Activated CD4-positive, alpha-beta memory T cell treated with anti-CD3 and anti-CD28 coated beads for 36 hours (primary cell): ENCODE results near the gene CAMK1. TPM values are rescaled to one million over a fixed set of nuclear protein-coding genes. Genes with fewer than 3 reads are reported as not detected.
"Not testable (repeated sequence)": the region's sequence is repeated elsewhere in the genome, so short reads cannot be mapped to it uniquely, and the experiment has no call there.

Experiments used
- CTCF ChIA-PET: fragments of 350-600 bp; sonication (Branson Sonifier 250); formaldehyde crosslinking; loops from one replicate; lab custom pipeline; 2021; ENCODE audit warnings: antibody characterized with exemption, inconsistent platforms; lab: Charles Lee
- POLR2A ChIA-PET: fragments of 350-600 bp; sonication (Branson Sonifier 250); formaldehyde crosslinking; loops from one replicate; lab custom pipeline; 2021; ENCODE audit warnings: antibody characterized with exemption; lab: Charles Lee
- DNase-seq: peaks from one replicate; pipeline ENCODE4 v3.0.0-alpha.2; 2020
- H3K27ac Mint-ChIP-seq: one replicate; pipeline ENCODE4 v1.8.0; 2021; ENCODE audit warnings: mixed read lengths
- H3K27me3 Mint-ChIP-seq: one replicate; pipeline ENCODE4 v1.8.0; 2021; ENCODE audit warnings: mixed read lengths
- H3K36me3 Mint-ChIP-seq: one replicate; pipeline ENCODE4 v1.8.0; 2021; ENCODE audit warnings: mixed read lengths
- H3K4me1 Mint-ChIP-seq: one replicate; pipeline ENCODE4 v1.8.0; 2021; ENCODE audit warnings: low read depth, mixed read lengths
- H3K4me3 Mint-ChIP-seq: one replicate; pipeline ENCODE4 v1.8.0; 2021; ENCODE audit warnings: mild to moderate bottlenecking, mixed read lengths
- H3K9me3 Mint-ChIP-seq: one replicate; pipeline ENCODE4 v1.8.0; 2021; ENCODE audit warnings: mixed read lengths
- intact Hi-C: fragments of 100-400 bp; cut with micrococcal nuclease; formaldehyde crosslinking; loops from one replicate; pipeline ENCODE4 v1.15.1; 2023
- total RNA-seq, 2 experiments: library from RNA; stranded (reverse); gene quantifications; one replicate each; pipeline ENCODE4 v1.2.3, GENCODE V29; 2021

CAMK1 gene
- total RNA-seq, 2 experiments from 2014 or later: 48.2 to 51.9 TPM

DNA sequence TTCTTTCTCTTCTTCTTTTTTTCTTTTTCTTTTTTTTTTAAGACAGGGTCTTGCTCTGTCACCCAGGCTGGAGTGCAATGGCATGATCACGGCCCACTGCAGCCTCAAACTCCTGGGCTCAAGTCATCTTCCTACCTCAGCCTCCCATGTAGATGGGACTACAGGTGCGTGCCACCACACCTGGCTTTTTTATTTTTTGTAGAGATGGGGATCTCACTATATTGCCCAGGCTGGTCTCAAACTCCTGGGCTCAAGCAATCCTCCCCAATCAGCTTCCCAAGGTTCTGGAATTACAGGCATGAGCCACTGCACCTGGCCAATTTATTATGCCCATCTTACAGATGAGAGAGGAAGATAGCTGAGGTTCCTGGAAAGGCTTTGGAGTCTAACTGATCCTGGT, 1.3 kb upstream of the CAMK1 start:
- H3K27ac Mint-ChIP-seq, H3K36me3 Mint-ChIP-seq, H3K9me3 Mint-ChIP-seq, CTCF ChIA-PET, intact Hi-C loops, H3K27me3 Mint-ChIP-seq, DNase-seq: not testable (repeated sequence)
- H3K4me3 Mint-ChIP-seq: peak overlapping the region; percentile 26
- peaks cover 33% of the 10 kb centered on the region for H3K4me1 Mint-ChIP-seq
- POLR2A ChIA-PET: interaction anchor here (1.3 to 1.5 kb wide), 2 partner anchors 9 to 22 kb away, joined by 3 to 7 read pairs; partner anchors contain the start of gene OGG1

DNA sequence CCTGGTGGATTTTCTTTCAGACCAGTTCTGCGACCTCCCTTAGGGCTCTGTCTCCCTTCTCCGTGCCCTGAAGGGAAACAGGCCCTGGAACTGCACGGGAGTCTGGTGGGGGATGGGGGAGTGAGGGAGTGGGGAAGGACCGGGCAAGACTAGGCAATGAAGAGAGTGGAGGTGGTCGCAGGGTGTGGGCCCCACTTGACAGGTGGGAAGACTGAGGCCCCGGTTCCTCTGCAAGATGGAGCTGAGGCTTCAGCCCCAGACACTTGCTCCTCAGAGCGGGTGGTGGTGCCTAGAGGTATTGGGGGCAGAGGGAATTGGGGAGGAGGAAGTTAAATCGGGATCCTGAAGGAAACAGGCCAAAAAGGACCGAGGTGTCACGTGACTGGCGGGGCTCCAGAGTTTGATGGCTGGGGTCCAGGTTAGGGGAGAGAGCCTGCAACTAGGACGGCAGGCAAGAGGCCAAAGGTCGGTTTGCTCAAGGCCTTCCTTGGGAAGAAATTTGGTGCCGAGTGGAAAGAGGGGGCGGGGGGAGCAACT, 597 bp upstream of the CAMK1 start:
- no peak for DNase-seq
- peak overlapping the region; percentile 56 for H3K27ac Mint-ChIP-seq
- intact Hi-C loops: loop anchor here (1.0 kb wide), 1 partner anchor 8 kb away; no protein-coding TSS in a partner anchor
- no peaks in the 10 kb centered on the region for H3K9me3 Mint-ChIP-seq
- peaks cover 3% of the 10 kb centered on the region for H3K36me3 Mint-ChIP-seq
- ChIA-PET CTCF (interaction anchor here (0.7 kb wide), 1 partner anchor 39 kb away, joined by 4 read pairs; the partner anchor contains the start of gene BRPF1), POLR2A (interaction anchor here (0.9 to 2.0 kb wide), 8 partner anchors 8 to 550 kb away, joined by 3 to 11 read pairs (median 4); partner anchors contain the start of genes ARPC4, JAGN1, OGG1 and SEC13)
- peaks cover 32% of the 10 kb centered on the region for H3K4me1 Mint-ChIP-seq
- H3K4me3 Mint-ChIP-seq: peak overlapping the region; percentile 76
- H3K27me3 Mint-ChIP-seq: no peaks in the 10 kb centered on the region

DNA sequence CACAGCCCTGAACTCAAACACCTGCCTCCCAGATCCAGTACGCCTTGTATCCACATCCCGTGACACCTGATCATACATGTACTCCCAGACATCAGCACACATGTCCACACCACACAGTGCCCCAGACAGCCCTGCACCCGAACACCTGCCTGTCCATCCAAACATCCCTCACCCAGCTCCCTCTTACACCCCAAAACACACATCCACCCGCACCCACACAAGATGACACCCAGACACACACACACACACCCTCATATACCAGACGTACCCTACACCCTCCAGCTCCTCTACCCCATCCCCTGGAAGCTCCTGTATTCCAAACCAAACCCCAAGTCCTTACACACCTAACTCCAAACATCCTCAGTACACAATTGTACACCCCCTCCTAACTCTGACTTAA, 735 bp downstream of the CAMK1 start:
- ChIA-PET POLR2A (interaction anchor here (1.3 to 2.0 kb wide), 5 partner anchors 9 to 164 kb away, joined by 3 to 7 read pairs (median 4); partner anchors contain the start of gene OGG1), CTCF (interaction anchor here (0.5 kb wide), 1 partner anchor 70 kb away, joined by 3 read pairs; no protein-coding TSS in a partner anchor)
- Mint-ChIP-seq H3K9me3 (no peaks in the 10 kb centered on the region), H3K27ac (peak overlapping the region; percentile 12), H3K36me3 (peaks cover 7% of the 10 kb centered on the region), H3K27me3 (no peaks in the 10 kb centered on the region), H3K4me1 (peaks cover 33% of the 10 kb centered on the region), H3K4me3 (peak overlapping the region; percentile 80)
- intact Hi-C loops: loop anchor here (1.0 kb wide), 1 partner anchor 20 kb away; the partner anchor contains the start of gene OGG1
- no peak for DNase-seq

DNA sequence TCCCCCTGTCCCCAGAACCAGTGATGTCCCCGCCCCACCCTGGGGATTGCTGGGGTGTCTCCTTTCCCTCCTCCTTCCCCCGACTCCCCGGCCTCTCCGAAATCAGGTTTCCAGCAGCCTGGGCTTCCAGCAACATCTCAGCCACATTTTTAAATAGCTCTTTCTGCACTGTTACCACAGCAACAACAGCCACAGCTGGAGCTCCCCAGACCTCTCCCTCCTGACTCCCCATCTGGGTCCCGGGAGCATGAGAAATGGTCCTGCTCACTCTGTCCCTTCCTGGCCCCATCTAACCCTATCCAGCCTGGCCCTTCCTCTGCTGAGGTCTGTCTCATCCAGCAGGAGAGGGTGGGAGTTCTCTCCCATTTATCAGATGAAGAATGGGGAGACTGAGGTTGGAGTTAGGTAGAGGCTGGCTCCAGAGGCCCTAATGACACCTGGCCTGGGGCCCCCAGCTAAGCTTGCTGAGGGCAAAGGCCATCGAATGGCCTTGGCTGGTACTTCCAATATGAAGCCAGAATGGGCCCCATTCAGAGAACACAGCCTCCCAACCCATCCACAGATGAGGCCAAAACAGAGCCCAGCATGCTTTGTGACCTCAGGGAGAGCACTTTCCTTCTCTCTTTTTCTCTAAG, 1.5 kb downstream of the CAMK1 start:
- no peak for DNase-seq
- POLR2A ChIA-PET: interaction anchor here (0.9 to 2.0 kb wide), 6 partner anchors 10 to 164 kb away, joined by 3 to 7 read pairs (median 4); partner anchors contain the start of genes ARPC4, OGG1 and TADA3
- Mint-ChIP-seq H3K9me3 (no peaks in the 10 kb centered on the region), H3K27ac (no peak overlapping the region), H3K4me3 (peak overlapping the region; percentile 80), H3K27me3 (no peaks in the 10 kb centered on the region), H3K4me1 (peaks cover 33% of the 10 kb centered on the region), H3K36me3 (peaks cover 7% of the 10 kb centered on the region)
- CTCF ChIA-PET: no interaction called here
- intact Hi-C loops: no loop called here

DNA sequence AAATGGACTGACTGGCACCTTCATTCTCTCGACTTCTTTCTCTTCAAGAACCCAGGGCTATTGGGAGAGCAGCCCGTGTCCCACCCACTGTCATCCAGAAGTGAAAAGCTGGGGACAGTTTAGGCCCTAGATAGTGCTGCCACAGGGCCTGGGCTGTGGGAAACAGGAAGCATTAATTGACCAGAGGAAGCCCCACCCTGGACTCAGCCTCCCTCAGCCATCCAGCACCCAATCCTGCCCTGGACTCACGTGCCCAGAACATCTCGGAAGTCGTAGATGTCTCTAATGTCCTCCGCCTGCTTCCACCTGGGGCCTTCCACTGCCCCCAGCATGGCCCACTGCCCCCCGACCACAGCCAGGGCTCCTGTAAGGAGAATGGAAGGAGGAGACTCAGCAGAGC, 2.3 kb downstream of the CAMK1 start:
- no peak overlapping the region for H3K27ac Mint-ChIP-seq
- DNase-seq: no peak
- H3K9me3 Mint-ChIP-seq: no peaks in the 10 kb centered on the region
- POLR2A ChIA-PET: interaction anchor here (0.9 to 1.8 kb wide), 2 partner anchors 11 to 25 kb away, joined by 3 to 7 read pairs; partner anchors contain the start of genes ARPC4 and TADA3
- intact Hi-C loops: no loop called here
- H3K4me1 Mint-ChIP-seq: peaks cover 33% of the 10 kb centered on the region
- peaks cover 7% of the 10 kb centered on the region for H3K36me3 Mint-ChIP-seq
- CTCF ChIA-PET: interaction anchor here (1.1 kb wide), 1 partner anchor 10 kb away, joined by 3 read pairs; no protein-coding TSS in a partner anchor
- no peak overlapping the region for H3K4me3 Mint-ChIP-seq
- no peaks in the 10 kb centered on the region for H3K27me3 Mint-ChIP-seq

DNA sequence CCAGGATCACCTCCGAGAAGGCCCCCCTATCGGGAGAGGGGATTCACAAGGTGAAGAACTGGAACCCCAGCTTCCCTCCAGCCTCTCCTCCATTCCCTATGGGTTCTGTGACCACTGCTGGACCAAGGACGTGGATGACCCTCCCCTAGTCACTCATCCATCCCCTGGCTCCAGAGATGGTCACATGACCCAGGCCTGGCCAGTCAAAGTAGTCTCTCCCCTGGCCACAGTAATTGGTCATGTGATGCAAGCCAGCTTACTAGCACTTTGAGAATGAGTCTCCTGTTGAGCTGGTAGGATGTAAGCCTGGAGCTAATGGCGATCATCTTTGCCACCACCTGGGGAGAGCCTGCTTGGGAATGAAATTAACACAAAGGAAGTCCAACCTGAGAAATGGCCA, 3.9 kb downstream of the CAMK1 start:
- DNase-seq: no peak
- peaks cover 14% of the 10 kb centered on the region for H3K36me3 Mint-ChIP-seq
- H3K4me3 Mint-ChIP-seq: no peak overlapping the region
- H3K27ac Mint-ChIP-seq: no peak overlapping the region
- H3K9me3 Mint-ChIP-seq: no peaks in the 10 kb centered on the region
- POLR2A ChIA-PET: interaction anchor here (1.1 to 1.5 kb wide), 2 partner anchors 27 to 35 kb away, joined by 3 to 4 read pairs; partner anchors contain the start of genes ARPC4 and TADA3
- CTCF ChIA-PET: no interaction called here
- H3K27me3 Mint-ChIP-seq: no peaks in the 10 kb centered on the region
- peaks cover 33% of the 10 kb centered on the region for H3K4me1 Mint-ChIP-seq
- intact Hi-C loops: no loop called here

DNA sequence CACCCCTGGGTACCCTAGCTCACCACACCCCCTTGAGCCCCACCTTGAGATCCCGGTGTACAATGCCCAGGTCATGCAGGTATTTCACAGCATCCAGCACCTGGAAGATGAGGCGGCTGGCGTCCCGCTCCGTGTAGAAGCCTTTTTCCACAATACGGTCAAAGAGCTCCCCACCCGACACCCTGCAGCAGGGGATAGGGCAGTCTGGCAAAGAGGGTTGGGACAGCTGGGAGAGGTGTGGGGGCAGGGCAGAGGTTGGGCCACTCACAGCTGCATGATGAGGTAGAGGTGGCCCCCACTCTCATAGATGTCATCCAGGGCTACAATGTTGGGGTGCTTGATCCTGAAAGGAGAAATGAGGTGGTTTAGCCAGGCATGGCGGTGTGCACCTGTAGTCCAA, 6.9 kb downstream of the CAMK1 start:
- Mint-ChIP-seq H3K4me1 (peaks cover 11% of the 10 kb centered on the region), H3K36me3 (peaks cover 33% of the 10 kb centered on the region), H3K27me3 (no peaks in the 10 kb centered on the region), H3K27ac (no peak overlapping the region), H3K9me3 (no peaks in the 10 kb centered on the region), H3K4me3 (no peak overlapping the region)
- no peak for DNase-seq
- intact Hi-C loops: no loop called here
- ChIA-PET POLR2A (interaction anchor here (1.1 kb wide), 2 partner anchors 8 to 12 kb away, joined by 3 to 4 read pairs; no protein-coding TSS in a partner anchor), CTCF (interaction anchor here (1.0 kb wide), 1 partner anchor 37 kb away, joined by 5 read pairs; no protein-coding TSS in a partner anchor)

DNA sequence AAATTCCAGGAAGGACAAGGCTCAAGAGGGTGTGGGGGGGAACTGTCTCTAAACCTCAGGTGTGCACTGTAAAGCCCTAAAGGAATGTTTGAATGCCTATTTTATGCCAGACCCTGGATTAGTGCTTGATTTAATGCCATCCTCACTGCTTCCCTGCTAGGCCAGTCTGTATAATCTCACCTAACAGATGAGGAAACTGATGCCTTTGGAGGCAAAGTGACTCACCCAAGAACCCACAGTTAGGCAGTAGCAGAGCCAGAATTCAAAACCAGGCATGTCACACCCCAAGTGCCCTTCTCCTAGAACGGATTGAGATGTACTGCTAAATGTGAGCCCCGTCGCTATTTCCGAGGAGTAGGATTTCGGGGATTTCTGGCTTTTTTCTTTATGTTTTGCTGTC, 7.8 kb downstream of the CAMK1 start:
- intact Hi-C loops: no loop called here
- no peak overlapping the region for H3K27ac Mint-ChIP-seq
- H3K27me3 Mint-ChIP-seq: no peaks in the 10 kb centered on the region
- H3K9me3 Mint-ChIP-seq: no peaks in the 10 kb centered on the region
- CTCF ChIA-PET: no interaction called here
- peaks cover 4% of the 10 kb centered on the region for H3K4me1 Mint-ChIP-seq
- POLR2A ChIA-PET: no interaction called here
- no peak for DNase-seq
- H3K4me3 Mint-ChIP-seq: no peak overlapping the region
- peaks cover 34% of the 10 kb centered on the region for H3K36me3 Mint-ChIP-seq

DNA sequence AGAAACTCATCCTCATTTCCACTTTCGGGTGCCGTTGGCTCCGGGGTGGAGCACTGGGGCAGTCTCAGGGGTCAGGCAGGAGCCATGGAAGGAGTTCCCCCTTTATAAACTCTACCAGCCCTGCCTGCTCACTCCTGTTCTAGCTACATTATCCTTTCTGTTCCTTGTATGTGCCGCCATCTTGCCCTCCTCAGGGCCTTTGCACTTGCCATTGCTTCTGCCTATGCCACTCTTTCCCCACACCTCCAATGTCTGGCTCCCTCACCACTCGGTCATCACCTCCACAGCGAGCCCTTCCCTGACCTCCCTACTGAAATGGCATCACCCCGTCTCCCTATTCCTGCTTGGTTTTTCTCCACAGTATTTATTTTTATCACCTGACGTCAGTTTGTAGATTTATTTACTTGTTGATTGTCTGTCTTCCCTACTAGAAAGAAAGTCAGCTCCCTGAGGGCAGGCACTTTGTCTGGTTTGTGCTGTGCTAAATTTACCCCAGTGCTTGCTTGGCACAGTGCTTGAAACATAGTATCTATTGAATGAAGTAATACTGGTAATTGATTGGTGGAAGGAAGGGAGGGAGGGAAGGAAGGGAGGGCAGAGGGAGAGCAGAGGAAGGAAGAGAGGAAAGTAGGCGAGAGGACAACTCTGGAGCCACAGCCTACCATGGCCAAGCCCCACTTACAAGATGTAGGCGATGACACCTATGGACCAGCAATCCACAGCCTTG, 8.8 kb downstream of the CAMK1 start:
- no peaks in the 10 kb centered on the region for H3K9me3 Mint-ChIP-seq
- peaks cover 2% of the 10 kb centered on the region for H3K4me1 Mint-ChIP-seq
- POLR2A ChIA-PET: no interaction called here
- CTCF ChIA-PET: no interaction called here
- no peak overlapping the region for H3K4me3 Mint-ChIP-seq
- no peaks in the 10 kb centered on the region for H3K27me3 Mint-ChIP-seq
- DNase-seq: no peak
- intact Hi-C loops: no loop called here
- H3K36me3 Mint-ChIP-seq: peaks cover 42% of the 10 kb centered on the region
- H3K27ac Mint-ChIP-seq: no peak overlapping the region

DNA sequence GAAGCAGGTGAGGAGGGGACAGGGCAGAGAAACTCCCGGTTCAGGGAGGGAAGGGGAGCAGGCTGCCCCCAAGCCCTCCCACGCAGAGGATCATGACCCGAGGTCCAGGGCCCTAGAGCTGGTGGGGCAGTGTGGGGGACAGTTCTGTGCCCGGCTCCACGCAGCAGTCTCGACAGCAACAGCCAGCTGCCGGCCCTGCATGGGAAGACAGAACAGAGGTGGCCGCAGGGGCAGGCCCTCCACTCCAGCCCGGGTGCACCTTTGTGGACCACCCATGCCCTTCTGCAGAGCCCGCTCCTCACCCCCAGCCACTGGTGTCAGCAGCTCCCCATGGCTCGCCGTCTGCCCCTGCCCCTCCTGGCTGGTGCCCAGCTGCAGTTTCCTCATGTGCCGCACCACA, 12.3 kb downstream of the CAMK1 start:
- no peak for DNase-seq
- Mint-ChIP-seq H3K4me3 (no peak overlapping the region), H3K27ac (no peak overlapping the region), H3K36me3 (peaks cover 56% of the 10 kb centered on the region), H3K4me1 (peaks cover 15% of the 10 kb centered on the region), H3K9me3 (no peaks in the 10 kb centered on the region), H3K27me3 (no peaks in the 10 kb centered on the region)
- CTCF ChIA-PET: no interaction called here
- intact Hi-C loops: no loop called here
- POLR2A ChIA-PET: no interaction called here

DNA sequence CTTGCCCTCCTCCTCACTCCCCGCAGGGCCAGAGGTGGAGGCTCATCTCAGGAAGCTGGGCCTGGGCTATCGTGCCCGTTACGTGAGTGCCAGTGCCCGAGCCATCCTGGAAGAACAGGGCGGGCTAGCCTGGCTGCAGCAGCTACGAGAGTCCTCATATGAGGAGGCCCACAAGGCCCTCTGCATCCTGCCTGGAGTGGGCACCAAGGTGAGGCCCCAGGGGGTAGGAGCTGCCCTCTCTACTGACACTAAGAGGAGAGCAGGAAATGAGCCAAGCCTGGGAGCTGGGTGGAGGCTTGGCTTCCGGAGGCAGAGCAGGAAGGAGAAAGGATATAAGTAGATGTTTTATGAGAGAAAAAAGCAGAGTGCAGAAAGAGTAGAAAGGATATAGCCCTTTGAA, 15.1 kb downstream of the CAMK1 start:
- Mint-ChIP-seq H3K4me3 (no peak overlapping the region), H3K36me3 (peaks cover 60% of the 10 kb centered on the region), H3K27ac (peak overlapping the region; percentile 66), H3K27me3 (no peaks in the 10 kb centered on the region), H3K9me3 (no peaks in the 10 kb centered on the region), H3K4me1 (peaks cover 30% of the 10 kb centered on the region)
- no peak for DNase-seq
- intact Hi-C loops: loop anchor here (5.0 kb wide), 1 partner anchor 357 kb away; the partner anchor contains the start of gene SETD5
- ChIA-PET CTCF (interaction anchor here (1.5 kb wide), 1 partner anchor 27 kb away, joined by 5 read pairs; no protein-coding TSS in a partner anchor), POLR2A (interaction anchor here (1.2 kb wide), 1 partner anchor 8 kb away, joined by 4 read pairs; no protein-coding TSS in a partner anchor)
